ENCODE data around the gene CROT.

- TF ChIP-seq EZH2 (IDR thresholded peaks at IDR 0.05; ENCODE audit: insufficient read depth, low read length) (no peak), CTCF (IDR thresholded peaks at IDR 0.05; ENCODE audit: insufficient read depth, low read depth, low read length) (no peak)
Observed at GRCh38 chr7:87328281-87328680, 17.2 kb upstream of the CROT start.

Data from astrocyte (in vitro differentiated cells and primary cell).